SH-SY5Y (cell line): Measurements from ENCODE around the gene WSB1.

Source experiments
- GATA2 ChIP-seq: IDR thresholded peaks from 2 replicates; pipeline ENCODE4 v1.6.1; 2011; ENCODE audit warnings: mild to moderate bottlenecking, low read depth, low read length
- GATA3 ChIP-seq: IDR thresholded peaks from 2 replicates; pipeline ENCODE4 v1.6.1; 2011; ENCODE audit warnings: low read depth, mild to moderate bottlenecking, low read length, moderate library complexity

- TF ChIP-seq GATA2 (no peak), GATA3 (no peak)
Observed at GRCh38 chr17:27295945-27296344, 2.0 kb downstream of the WSB1 start.
